Measurements from ENCODE around the gene PEAK1. TPM values are rescaled to one million over a fixed set of nuclear protein-coding genes. Genes with fewer than 3 reads are reported as not detected.

PEAK1 gene
- total RNA-seq, 1 experiment from 2014 or later, result 21.2 TPM

DNA sequence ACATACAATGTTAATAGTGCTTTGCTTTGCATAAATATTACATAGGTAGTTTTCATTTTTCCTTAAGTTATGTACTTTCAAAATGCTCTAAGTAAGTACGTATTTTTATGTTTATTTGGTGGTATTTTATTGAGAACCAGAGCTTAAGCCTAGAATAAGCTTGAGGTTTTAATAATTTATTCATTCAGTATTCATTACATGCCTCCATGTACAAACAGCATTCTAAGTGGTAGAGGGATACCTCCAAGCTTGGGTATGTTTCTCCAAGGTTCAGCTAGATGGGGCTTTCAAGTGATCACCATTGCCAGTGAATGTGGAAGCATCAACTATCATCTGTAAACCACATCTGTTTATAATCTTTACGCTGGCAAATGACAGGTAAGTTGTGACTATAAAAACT, 52.3 kb downstream of the PEAK1 start:
- Histone ChIP-seq H4K91ac (ENCODE audit: insufficient read length, low read depth, low read length) (no peak overlapping the region), H2AFZ (ENCODE audit: low read length) (no peak overlapping the region), H3K18ac (ENCODE audit: insufficient read length, low read depth, low read length) (no peak overlapping the region), H3K9me3 (ENCODE audit: control insufficient read depth, low read depth, low read length) (no peaks in the 10 kb centered on the region), H3K23me2 (ENCODE audit: insufficient read length, low read depth, low read length, poor library complexity, severe bottlenecking) (no peaks in the 10 kb centered on the region), H4K20me1 (ENCODE audit: control insufficient read depth, insufficient read depth, insufficient read length) (no peaks in the 10 kb centered on the region), H2AK5ac (ENCODE audit: insufficient read length, low read length) (no peak overlapping the region), H4K5ac (ENCODE audit: insufficient read length, low read depth, low read length) (no peak overlapping the region), H3K9ac (ENCODE audit: extremely low read depth, insufficient read length, low read length) (no peak overlapping the region), H3K79me2 (ENCODE audit: insufficient read depth, low read length) (no peaks in the 10 kb centered on the region), H2BK120ac (ENCODE audit: low read depth, low read length, poor library complexity, severe bottlenecking) (no peak overlapping the region), H3K14ac (ENCODE audit: insufficient read depth, low read length) (no peak overlapping the region), H3K56ac (ENCODE audit: insufficient read length, low read depth, low read length) (no peak overlapping the region), H2BK12ac (ENCODE audit: insufficient read length, low read depth, low read length) (no peak overlapping the region), H3K4me2 (ENCODE audit: insufficient read depth, insufficient read length, low read length) (no peak overlapping the region), H2BK5ac (ENCODE audit: insufficient read length, low read length) (no peak overlapping the region), H3K23ac (ENCODE audit: insufficient read length, low read depth, low read length) (no peak overlapping the region), H3T11ph (ENCODE audit: low read length) (no peak overlapping the region), H3K27ac (ENCODE audit: insufficient read length, low read depth, low read length) (no peak overlapping the region), H3K4me1 (ENCODE audit: insufficient read depth, low read length) (no peaks in the 10 kb centered on the region), H2BK15ac (ENCODE audit: low read depth, low read length) (no peak overlapping the region), H3K79me1 (ENCODE audit: insufficient read depth, low read depth, low read length, poor library complexity, severe bottlenecking) (no peaks in the 10 kb centered on the region), H3K4ac (ENCODE audit: low read depth, low read length) (no peak overlapping the region), H3K27me3 (ENCODE audit: insufficient read depth, low read length) (no peaks in the 10 kb centered on the region), H2BK20ac (ENCODE audit: low read depth, low read length, poor library complexity, severe bottlenecking) (no peak overlapping the region), H4K8ac (replicated peaks; ENCODE audit: insufficient read length, low read depth, low read length) (no peak overlapping the region)
- Mint-ChIP-seq H3K27me3 (ENCODE audit: low read depth) (no peaks in the 10 kb centered on the region), H3K4me1 (peaks cover 0 to 2% of the 10 kb centered on the region in 2 experiments; a peak in 1 of 4 replicates), H3K36me3 (ENCODE audit: insufficient read depth in 1 of 3, low read depth in 3 of 3) (peaks cover 2 to 12% (median 3%) of the 10 kb centered on the region in 3 experiments; a peak in 6 of 7 replicates), H3K27ac (no peak overlapping the region), H3K4me3 (no peak overlapping the region), H3K9me3 (no peaks in the 10 kb centered on the region)
- WGBS (ENCODE audit: extremely low coverage, insufficient read length, low lambda C conversion rate), result no CpG with 5 or more reads among the region's 2 CpGs
- TF ChIP-seq, protein P1, sequence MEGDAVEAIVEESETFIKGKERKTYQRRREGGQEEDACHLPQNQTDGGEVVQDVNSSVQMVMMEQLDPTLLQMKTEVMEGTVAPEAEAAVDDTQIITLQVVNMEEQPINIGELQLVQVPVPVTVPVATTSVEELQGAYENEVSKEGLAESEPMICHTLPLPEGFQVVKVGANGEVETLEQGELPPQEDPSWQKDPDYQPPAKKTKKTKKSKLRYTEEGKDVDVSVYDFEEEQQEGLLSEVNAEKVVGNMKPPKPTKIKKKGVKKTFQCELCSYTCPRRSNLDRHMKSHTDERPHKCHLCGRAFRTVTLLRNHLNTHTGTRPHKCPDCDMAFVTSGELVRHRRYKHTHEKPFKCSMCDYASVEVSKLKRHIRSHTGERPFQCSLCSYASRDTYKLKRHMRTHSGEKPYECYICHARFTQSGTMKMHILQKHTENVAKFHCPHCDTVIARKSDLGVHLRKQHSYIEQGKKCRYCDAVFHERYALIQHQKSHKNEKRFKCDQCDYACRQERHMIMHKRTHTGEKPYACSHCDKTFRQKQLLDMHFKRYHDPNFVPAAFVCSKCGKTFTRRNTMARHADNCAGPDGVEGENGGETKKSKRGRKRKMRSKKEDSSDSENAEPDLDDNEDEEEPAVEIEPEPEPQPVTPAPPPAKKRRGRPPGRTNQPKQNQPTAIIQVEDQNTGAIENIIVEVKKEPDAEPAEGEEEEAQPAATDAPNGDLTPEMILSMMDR (conservative IDR thresholded peaks at IDR 0.05), result no peak
- DNase-seq, result no peak

Data from H9 (cell line).